HG03354 (cell line): ENCODE results near the gene BMS1.

Source experiments
- ATAC-seq: cut with Tn5 transposase; IDR thresholded peaks from one replicate; pipeline ENCODE4 v1.9.1; 2021; ENCODE audit warnings: mild to moderate bottlenecking; ENCODE audit not compliant: unreplicated experiment, poor library complexity, severe bottlenecking

The BMS1 gene

DNA sequence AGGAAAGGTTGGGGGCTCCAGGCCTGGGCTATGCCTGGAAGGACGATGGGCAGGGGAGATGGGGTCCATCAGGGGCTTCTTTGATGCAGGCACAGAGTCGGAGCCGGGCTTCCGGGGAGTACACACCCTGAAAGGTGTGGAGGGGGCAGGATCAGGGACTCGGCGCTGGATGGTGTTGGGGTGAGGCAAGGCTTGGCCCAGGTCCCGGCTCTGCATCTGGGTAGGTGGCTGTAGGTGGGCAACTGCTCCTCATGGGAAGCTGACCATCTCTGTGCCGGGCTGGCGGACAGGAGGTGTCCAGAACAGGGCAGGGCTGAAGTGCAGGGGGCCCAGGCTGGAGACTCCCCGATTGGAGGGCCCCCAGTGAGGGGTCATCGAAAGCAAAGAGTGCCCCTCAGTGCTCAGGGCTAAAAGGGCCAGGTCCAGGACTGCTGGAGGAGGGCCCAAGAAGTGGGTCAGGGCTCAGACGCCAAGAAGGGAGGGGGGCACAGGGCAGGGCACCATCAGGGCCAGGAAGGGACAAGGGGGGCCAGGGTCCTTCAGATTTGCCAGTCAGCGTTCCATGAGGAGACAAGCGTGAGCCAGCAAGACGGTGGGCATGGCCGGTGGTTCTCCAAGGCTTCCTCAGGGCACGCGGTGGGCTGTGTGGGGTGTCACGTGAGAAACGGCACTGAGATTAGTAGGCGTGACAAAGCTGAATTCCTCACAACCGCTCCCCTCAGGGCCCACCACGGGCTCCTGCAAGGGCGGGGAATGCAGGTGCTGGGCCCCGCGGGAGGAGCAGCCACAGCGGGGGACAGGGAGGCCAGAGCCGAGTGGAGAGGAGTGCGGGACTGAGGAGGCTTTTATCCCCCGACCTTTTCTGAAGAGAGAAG lies 97.0 kb downstream of the BMS1 start:
- ATAC-seq = no peak

GRCh38 chr10:42880255-42880620 lies 97.6 kb downstream of the BMS1 start:
- ATAC-seq = no peak

GRCh38 chr10:42882597-42882996 lies 100.0 kb downstream of the BMS1 start:
- no peak for ATAC-seq
